PFSK-1 (cell line): ENCODE measurements around the gene LY6G5C.

Experiments
- POLR2AphosphoS5 ChIP-seq: IDR thresholded peaks from 2 replicates; pipeline ENCODE4 v1.6.1; 2012; ENCODE audit warnings: low read depth, mild to moderate bottlenecking, control low read depth, low read length, moderate library complexity
- TF ChIP-seq, protein P1 (sequence below), 2 experiments: IDR thresholded peaks; 2 replicates each; pipeline versions ENCODE4 v1.6.1 to v1.8.0; 2011 to 2012; ENCODE audit warnings: low read depth in 2 of 2, low read length in 2 of 2, control low read depth in 1 of 2, inconsistent platforms in 1 of 2, mild to moderate bottlenecking in 1 of 2, moderate library complexity in 1 of 2; ENCODE audit not compliant: insufficient read depth in 1 of 2

DNA sequence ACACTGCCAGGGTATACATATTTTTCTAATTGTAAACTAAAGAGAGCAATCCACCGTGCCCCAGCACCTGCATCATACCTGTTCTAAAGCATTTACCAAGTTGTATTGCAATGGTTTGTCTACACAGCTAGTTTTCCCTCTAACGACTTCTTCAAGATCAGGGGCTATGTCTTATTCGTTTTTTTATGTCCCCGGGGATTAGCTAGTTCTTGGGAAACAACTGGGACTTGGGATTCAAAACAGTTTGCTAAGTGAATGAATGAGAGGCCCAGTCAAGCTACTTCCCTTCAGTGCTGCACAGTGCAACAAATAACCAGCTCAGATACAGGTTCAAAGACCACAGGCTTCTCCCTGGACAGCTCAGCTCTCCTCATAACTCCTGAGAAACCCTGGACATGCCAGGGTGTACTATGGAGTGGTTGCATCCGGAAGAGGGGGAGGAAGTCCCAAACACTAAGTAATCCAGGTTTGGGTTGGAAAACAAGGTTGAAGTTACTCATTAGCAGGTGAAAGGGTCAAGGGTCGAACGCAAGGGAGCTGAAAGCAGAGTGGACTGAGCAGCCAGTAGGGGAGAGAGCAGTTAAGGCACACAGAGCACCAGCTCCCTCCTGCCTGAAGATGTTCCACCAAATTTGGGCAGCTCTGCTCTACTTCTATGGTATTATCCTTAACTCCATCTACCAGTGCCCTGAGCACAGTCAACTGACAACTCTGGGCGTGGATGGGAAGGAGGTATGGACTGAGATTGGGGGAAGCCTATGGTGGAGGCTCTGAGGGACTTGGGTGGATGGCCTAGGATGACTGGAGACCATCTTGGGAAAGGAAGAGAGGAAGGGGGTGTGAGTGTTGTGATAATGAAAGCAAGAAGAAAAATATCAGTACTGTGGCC is 25.3 kb downstream of the LY6G5C start, which contains the start of gene APOM:
- TF ChIP-seq, protein P1, sequence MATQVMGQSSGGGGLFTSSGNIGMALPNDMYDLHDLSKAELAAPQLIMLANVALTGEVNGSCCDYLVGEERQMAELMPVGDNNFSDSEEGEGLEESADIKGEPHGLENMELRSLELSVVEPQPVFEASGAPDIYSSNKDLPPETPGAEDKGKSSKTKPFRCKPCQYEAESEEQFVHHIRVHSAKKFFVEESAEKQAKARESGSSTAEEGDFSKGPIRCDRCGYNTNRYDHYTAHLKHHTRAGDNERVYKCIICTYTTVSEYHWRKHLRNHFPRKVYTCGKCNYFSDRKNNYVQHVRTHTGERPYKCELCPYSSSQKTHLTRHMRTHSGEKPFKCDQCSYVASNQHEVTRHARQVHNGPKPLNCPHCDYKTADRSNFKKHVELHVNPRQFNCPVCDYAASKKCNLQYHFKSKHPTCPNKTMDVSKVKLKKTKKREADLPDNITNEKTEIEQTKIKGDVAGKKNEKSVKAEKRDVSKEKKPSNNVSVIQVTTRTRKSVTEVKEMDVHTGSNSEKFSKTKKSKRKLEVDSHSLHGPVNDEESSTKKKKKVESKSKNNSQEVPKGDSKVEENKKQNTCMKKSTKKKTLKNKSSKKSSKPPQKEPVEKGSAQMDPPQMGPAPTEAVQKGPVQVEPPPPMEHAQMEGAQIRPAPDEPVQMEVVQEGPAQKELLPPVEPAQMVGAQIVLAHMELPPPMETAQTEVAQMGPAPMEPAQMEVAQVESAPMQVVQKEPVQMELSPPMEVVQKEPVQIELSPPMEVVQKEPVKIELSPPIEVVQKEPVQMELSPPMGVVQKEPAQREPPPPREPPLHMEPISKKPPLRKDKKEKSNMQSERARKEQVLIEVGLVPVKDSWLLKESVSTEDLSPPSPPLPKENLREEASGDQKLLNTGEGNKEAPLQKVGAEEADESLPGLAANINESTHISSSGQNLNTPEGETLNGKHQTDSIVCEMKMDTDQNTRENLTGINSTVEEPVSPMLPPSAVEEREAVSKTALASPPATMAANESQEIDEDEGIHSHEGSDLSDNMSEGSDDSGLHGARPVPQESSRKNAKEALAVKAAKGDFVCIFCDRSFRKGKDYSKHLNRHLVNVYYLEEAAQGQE (IDR thresholded peaks at IDR 0.05; ENCODE audit: insufficient read depth in 1 of 2, low read depth in 2 of 2, low read length in 2 of 2), result no peak
- no peak for TF ChIP-seq POLR2AphosphoS5
